Endothelial cell of umbilical vein (primary cell): ENCODE measurements around the gene RMDN2. TPM values are rescaled to one million over a fixed set of nuclear protein-coding genes. Genes with fewer than 3 reads are reported as not detected.
"Not testable (repeated sequence)": the region's sequence is repeated elsewhere in the genome, so short reads cannot be mapped to it uniquely, and the experiment has no call there.

ENCODE experiments used
- BruUV-seq: library from RNA; stranded (reverse); fragments of 400-500 nt; replicated peaks from 2 replicates; lab custom pipeline; 2021; lab: Mats Ljungman, UMichigan
- CTCF ChIA-PET: fragments of 300-600, 350-600 bp; sonication (Branson Sonifier 250); formaldehyde crosslinking; loops from one replicate; lab custom pipeline; 2021; ENCODE audit warnings: antibody characterized with exemption, inconsistent platforms; lab: Charles Lee
- POLR2A ChIA-PET: fragments of 300-600, 350-600 bp; sonication (Branson Sonifier 250); formaldehyde crosslinking; loops from one replicate; lab custom pipeline; 2021; ENCODE audit warnings: antibody characterized with exemption, inconsistent platforms; lab: Charles Lee
- DNase-seq: peaks from one replicate; pipeline ENCODE4 v3.0.0-alpha.2; 2011; ENCODE audit warnings: low read depth, low spot score
- FAIRE-seq: peaks from 2 replicates; lab custom pipeline; 2011; peaks lifted over from hg19 to GRCh38; lab: Jason Lieb, UNC
- H2AFZ ChIP-seq: 2 replicates; pipeline ENCODE4 v1.6.0; 2012; ENCODE audit warnings: low read depth, low read length, control low read depth, inconsistent platforms
- H3K27ac ChIP-seq: 2 replicates; pipeline ENCODE4 v1.5.1; 2011; ENCODE audit warnings: low read depth, mild to moderate bottlenecking, control low read depth, low read length, moderate library complexity; ENCODE audit not compliant: insufficient read depth
- H3K27me3 ChIP-seq, 2 experiments: 2 replicates each; pipeline versions ENCODE4 v1.6.0 to v1.6.1; 2011; ENCODE audit warnings: low read length in 2 of 2, mixed read lengths in 1 of 2; ENCODE audit not compliant: control insufficient read depth in 2 of 2, insufficient read depth in 2 of 2
- H3K36me3 ChIP-seq, 2 experiments: 2 replicates in 1 of 2; 3 replicates in 1 of 2; pipeline ENCODE4 v1.5.1; 2011; ENCODE audit warnings: low read length in 2 of 2, mild to moderate bottlenecking in 1 of 2, moderate library complexity in 1 of 2; ENCODE audit not compliant: control insufficient read depth in 2 of 2, insufficient read depth in 2 of 2; ENCODE audit errors: extremely low read depth in 1 of 2
- H3K4me1 ChIP-seq: 3 replicates; pipeline ENCODE4 v1.5.1; 2011; ENCODE audit warnings: mild to moderate bottlenecking, low read length; ENCODE audit not compliant: control insufficient read depth, insufficient read depth; ENCODE audit errors: extremely low read depth
- H3K4me2 ChIP-seq: 2 replicates; pipeline ENCODE4 v1.6.1; 2011; ENCODE audit warnings: low read length, control low read depth, mixed read lengths; ENCODE audit not compliant: insufficient read depth
- H3K4me3 ChIP-seq, 3 experiments: fragments of 200-600 bp in 1 of 3; sonication (generic), shearing (Covaris generic) in 1 of 3; replicated peaks in 1 of 3; 2 replicates each; pipeline ENCODE4 v1.5.1; 2011 to 2016; ENCODE audit warnings: control low read depth in 3 of 3, low read length in 3 of 3, mild to moderate bottlenecking in 2 of 3, inconsistent platforms in 1 of 3, low read depth in 1 of 3, moderate library complexity in 1 of 3; ENCODE audit not compliant: insufficient read depth in 1 of 3
- H3K79me2 ChIP-seq: 2 replicates; pipeline ENCODE4 v1.6.0; 2012; ENCODE audit warnings: low read length, inconsistent platforms; ENCODE audit not compliant: control insufficient read depth, insufficient read depth
- H3K9ac ChIP-seq: replicated peaks from 2 replicates; pipeline ENCODE3; 2011; ENCODE audit warnings: low read length, control low read depth; ENCODE audit not compliant: insufficient read depth; ENCODE audit errors: extremely low read depth
- H3K9me1 ChIP-seq: replicated peaks from 3 replicates; pipeline ENCODE4 v1.6.0; 2011; ENCODE audit warnings: mild to moderate bottlenecking, low read length; ENCODE audit not compliant: control insufficient read depth, insufficient read depth; ENCODE audit errors: extremely low read depth
- H3K9me3 ChIP-seq: replicated peaks from 2 replicates; pipeline ENCODE4 v1.5.1; 2012; ENCODE audit warnings: low read length, inconsistent platforms; ENCODE audit not compliant: control insufficient read depth, insufficient read depth
- H4K20me1 ChIP-seq: replicated peaks from 2 replicates; pipeline ENCODE3; 2011; ENCODE audit warnings: mild to moderate bottlenecking, low read length; ENCODE audit not compliant: control insufficient read depth, insufficient read depth; ENCODE audit errors: extremely low read depth
- EZH2 ChIP-seq: IDR thresholded peaks from 2 replicates; pipeline ENCODE4 v1.6.1; 2012; ENCODE audit warnings: borderline replicate concordance, low read depth, mild to moderate bottlenecking, moderate library complexity, low read length, inconsistent platforms; ENCODE audit not compliant: severe bottlenecking
- FOS ChIP-seq: IDR thresholded peaks from 2 replicates; pipeline ENCODE4 v1.6.1; 2011; ENCODE audit warnings: mild to moderate bottlenecking, low read length, moderate library complexity, borderline replicate concordance; ENCODE audit not compliant: insufficient read depth
- GATA2 ChIP-seq: IDR thresholded peaks from 2 replicates; pipeline ENCODE4 v1.7.0; 2011; ENCODE audit warnings: low read depth, mild to moderate bottlenecking, moderate library complexity, mixed read lengths, low read length; ENCODE audit not compliant: insufficient read length, insufficient read depth
- JUN ChIP-seq: IDR thresholded peaks from 2 replicates; pipeline ENCODE4 v1.6.1; 2011; ENCODE audit warnings: borderline replicate concordance, low read depth; ENCODE audit not compliant: insufficient read length, insufficient read depth
- MYC ChIP-seq: IDR thresholded peaks from one replicate; pipeline ENCODE4 v1.6.1; 2011; ENCODE audit warnings: mild to moderate bottlenecking, low read depth, low read length
- POLR2A ChIP-seq: IDR thresholded peaks from 2 replicates; pipeline ENCODE4 v1.6.1; 2012; ENCODE audit warnings: low read depth, mild to moderate bottlenecking, control low read depth, low read length
- POLR2AphosphoS5 ChIP-seq: IDR thresholded peaks from 2 replicates; pipeline ENCODE4 v1.6.1; 2012; ENCODE audit warnings: low read depth, mild to moderate bottlenecking, control low read depth, low read length, moderate library complexity; ENCODE audit not compliant: insufficient read depth
- dilution Hi-C: fragments of 300-500 bp; cut with MboI; formaldehyde crosslinking; loops from one replicate; pipeline ENCODE4 v1.15.0; 2019; ENCODE audit warnings: low sequenced_read_pairs; ENCODE audit not compliant: extremely low pct_ligation_motif_present
- intact Hi-C: fragments of 100-400 bp; cut with micrococcal nuclease; formaldehyde crosslinking; loops from one replicate; pipeline ENCODE4 v1.10.0; 2022
- polyA plus RNA-seq, 4 experiments: library from polyadenylated mRNA; depleted of rRNA in 3 of 4; stranded (reverse) in 3 of 4; unstranded in 1 of 4; fragments of >200 nt; gene quantifications; 2 replicates each; pipeline versions ENCODE4 v1.2.1 to v1.2.3, GENCODE V29; 2011 to 2012; ENCODE audit warnings: missing spikeins in 1 of 4
- total RNA-seq: library from RNA; stranded (reverse); gene quantifications from 2 replicates; pipeline ENCODE4 v1.2.3, GENCODE V29; 2021
- TF ChIP-seq, protein P1 (sequence below): IDR thresholded peaks from 2 replicates; pipeline ENCODE4 v1.6.1; 2011; ENCODE audit not compliant: insufficient read depth, insufficient read length
- TF ChIP-seq, protein P2 (sequence below), 2 donors: IDR thresholded peaks; 1 replicate in 1 of 2; 2 replicates in 1 of 2; pipeline ENCODE4 v1.5.1; 2011; ENCODE audit warnings: low read length in 2 of 2, mild to moderate bottlenecking in 2 of 2, moderate library complexity in 2 of 2, control low read depth in 1 of 2, inconsistent platforms in 1 of 2, low read depth in 1 of 2; ENCODE audit not compliant: insufficient read depth in 1 of 2; ENCODE audit errors: extremely low read depth in 1 of 2

RMDN2 gene
- total and polyA plus RNA-seq, 2 donors (not counting 3 experiments of a cell fraction or from before 2014, with no cell fraction given) = 0.97 to 2.8 TPM

DNA sequence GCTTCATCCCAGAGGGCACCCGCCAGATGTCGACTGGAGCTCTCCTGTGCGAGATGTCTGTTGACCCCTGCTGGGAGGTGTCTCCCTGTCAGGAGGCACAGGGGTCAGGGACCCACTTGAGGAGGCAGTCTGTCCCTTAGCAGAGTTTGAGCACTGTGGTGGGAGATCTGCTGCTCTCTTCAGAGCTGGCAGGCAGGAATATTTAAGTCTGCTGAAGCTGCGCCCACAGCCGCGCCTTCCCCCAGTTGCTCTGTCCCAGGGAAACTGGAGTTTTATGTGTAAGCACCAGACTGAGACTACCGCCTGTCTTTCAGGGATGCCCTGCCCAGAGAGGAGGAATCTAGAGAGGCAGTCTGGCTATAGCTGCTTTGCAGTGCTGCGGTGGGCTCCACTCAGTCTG, 16.2 kb downstream of the RMDN2 start:
- H2AFZ ChIP-seq, DNase-seq, dilution Hi-C loops, H3K9me3 ChIP-seq, H3K4me3 ChIP-seq, POLR2A ChIA-PET, H3K36me3 ChIP-seq, intact Hi-C loops, H3K4me2 ChIP-seq, H3K9ac ChIP-seq, H3K4me1 ChIP-seq, H3K27ac ChIP-seq, BruUV-seq, H3K79me2 ChIP-seq, H3K27me3 ChIP-seq, H3K9me1 ChIP-seq, H4K20me1 ChIP-seq, FAIRE-seq: not testable (repeated sequence)
- CTCF ChIA-PET = interaction anchor here (0.9 kb wide), 1 partner anchor 11 kb away, joined by 3 read pairs; no protein-coding TSS in a partner anchor

DNA sequence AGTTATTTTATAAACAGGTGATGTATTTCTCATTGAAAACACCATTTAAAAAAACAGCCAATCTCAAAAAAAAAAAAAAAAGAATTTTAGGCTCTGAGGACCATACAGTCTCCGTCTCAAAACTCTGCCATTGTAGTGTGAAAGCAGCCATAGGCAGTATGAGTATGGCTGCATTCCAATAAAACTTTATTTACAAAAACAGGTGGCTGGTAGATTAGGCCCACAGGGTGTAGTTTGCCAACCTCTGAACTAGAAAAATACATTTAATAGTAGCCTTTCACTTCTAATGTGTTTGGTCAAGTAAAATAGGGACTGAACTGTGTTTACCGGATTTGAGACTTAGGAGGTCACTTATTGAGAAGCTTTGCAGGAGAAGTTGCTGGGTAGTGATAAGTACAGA, 19.2 kb downstream of the RMDN2 start:
- no peaks in the 10 kb centered on the region for H3K79me2 ChIP-seq
- no peak for DNase-seq
- POLR2A ChIA-PET = no interaction called here
- BruUV-seq = no TSS peak
- H3K9me1 ChIP-seq = no peaks in the 10 kb centered on the region
- no peak overlapping the region for H3K4me2 ChIP-seq
- dilution Hi-C loops (no loop called here), intact Hi-C loops (no loop called here)
- H3K27ac ChIP-seq = no peak overlapping the region
- FAIRE-seq = no peak
- no peaks in the 10 kb centered on the region for H3K4me1 ChIP-seq
- H3K9me3 ChIP-seq = no peaks in the 10 kb centered on the region
- peaks cover 0 to 1% of the 10 kb centered on the region in 2 experiments for H3K27me3 ChIP-seq
- TF ChIP-seq POLR2A (no peak), GATA2 (no peak), FOS (no peak), MYC (no peak), JUN (no peak), POLR2AphosphoS5 (no peak), EZH2 (no peak)
- TF ChIP-seq, protein P1, sequence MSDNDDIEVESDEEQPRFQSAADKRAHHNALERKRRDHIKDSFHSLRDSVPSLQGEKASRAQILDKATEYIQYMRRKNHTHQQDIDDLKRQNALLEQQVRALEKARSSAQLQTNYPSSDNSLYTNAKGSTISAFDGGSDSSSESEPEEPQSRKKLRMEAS = no peak
- TF ChIP-seq, protein P2, sequence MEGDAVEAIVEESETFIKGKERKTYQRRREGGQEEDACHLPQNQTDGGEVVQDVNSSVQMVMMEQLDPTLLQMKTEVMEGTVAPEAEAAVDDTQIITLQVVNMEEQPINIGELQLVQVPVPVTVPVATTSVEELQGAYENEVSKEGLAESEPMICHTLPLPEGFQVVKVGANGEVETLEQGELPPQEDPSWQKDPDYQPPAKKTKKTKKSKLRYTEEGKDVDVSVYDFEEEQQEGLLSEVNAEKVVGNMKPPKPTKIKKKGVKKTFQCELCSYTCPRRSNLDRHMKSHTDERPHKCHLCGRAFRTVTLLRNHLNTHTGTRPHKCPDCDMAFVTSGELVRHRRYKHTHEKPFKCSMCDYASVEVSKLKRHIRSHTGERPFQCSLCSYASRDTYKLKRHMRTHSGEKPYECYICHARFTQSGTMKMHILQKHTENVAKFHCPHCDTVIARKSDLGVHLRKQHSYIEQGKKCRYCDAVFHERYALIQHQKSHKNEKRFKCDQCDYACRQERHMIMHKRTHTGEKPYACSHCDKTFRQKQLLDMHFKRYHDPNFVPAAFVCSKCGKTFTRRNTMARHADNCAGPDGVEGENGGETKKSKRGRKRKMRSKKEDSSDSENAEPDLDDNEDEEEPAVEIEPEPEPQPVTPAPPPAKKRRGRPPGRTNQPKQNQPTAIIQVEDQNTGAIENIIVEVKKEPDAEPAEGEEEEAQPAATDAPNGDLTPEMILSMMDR (IDR thresholded peaks at IDR 0.05; ENCODE audit: extremely low read depth in 1 of 2, insufficient read depth in 1 of 2, low read depth in 1 of 2, low read length in 2 of 2) = no peak
- H3K36me3 ChIP-seq = no peaks in the 10 kb centered on the region
- CTCF ChIA-PET = no interaction called here
- no peaks in the 10 kb centered on the region for H4K20me1 ChIP-seq
- no peak overlapping the region for H2AFZ ChIP-seq
- H3K9ac ChIP-seq = no peak overlapping the region
- H3K4me3 ChIP-seq = no peak overlapping the region
